T-helper 1 cell (primary cell): Measurements from ENCODE around the gene SMIM13.

Source experiments
- DNase-seq, 5 donors: peaks; one replicate each; pipeline ENCODE4 v3.0.0-alpha.2; 2012 to 2020
- total RNA-seq, 4 donors: gene quantifications; one replicate each; lab custom pipeline; 2026; lab: John Stamatoyannopoulos, UW

Gene SMIM13
- 5.4 to 12.2 (median 8.0) reads per million in 4 donors for total RNA-seq

DNA sequence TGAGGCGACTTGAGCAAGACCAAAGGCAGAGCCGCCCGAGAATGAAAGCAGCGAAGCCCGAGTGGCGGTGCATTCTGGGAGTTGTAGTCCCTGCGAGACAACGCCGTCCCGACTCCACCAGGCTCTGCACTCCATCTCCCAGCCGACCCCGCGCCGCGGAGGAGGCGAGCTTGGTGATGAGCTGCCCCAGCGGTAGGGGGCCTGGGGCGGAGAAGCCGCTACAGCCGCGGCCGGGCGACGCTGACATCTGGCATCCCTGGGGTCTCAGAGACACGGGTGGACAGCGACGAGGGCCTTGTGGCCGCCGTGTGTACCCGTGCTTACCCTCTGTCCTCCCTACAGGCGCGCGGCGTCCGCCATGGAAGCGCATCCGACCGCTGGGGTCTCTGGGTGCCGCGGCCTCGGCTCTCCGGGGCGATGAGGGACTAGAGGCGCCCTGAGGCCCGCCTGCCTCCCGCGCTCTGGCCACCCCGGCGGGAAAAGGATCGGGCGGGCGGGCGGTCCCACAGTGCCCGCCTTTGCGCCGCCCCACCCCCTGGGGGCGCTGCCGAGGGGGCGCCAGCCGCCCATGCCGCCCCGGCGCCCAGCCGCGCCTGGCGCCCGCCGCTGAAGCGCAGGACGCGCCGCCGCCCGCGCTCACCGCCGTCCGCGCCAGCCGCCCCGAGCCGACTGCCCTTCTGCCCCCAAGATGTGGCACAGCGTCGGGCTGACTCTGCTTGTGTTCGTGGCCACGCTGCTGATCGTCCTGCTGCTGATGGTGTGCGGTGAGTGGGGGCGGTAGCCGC is at the start of gene SMIM13:
SMIM13 (plus strand) TSS at position 209 of the 785 bp plus-strand sequence; CDS start at position 689, 480 bp downstream.
- DNase-seq: peak; percentile 85 to 95 (median 92)

DNA sequence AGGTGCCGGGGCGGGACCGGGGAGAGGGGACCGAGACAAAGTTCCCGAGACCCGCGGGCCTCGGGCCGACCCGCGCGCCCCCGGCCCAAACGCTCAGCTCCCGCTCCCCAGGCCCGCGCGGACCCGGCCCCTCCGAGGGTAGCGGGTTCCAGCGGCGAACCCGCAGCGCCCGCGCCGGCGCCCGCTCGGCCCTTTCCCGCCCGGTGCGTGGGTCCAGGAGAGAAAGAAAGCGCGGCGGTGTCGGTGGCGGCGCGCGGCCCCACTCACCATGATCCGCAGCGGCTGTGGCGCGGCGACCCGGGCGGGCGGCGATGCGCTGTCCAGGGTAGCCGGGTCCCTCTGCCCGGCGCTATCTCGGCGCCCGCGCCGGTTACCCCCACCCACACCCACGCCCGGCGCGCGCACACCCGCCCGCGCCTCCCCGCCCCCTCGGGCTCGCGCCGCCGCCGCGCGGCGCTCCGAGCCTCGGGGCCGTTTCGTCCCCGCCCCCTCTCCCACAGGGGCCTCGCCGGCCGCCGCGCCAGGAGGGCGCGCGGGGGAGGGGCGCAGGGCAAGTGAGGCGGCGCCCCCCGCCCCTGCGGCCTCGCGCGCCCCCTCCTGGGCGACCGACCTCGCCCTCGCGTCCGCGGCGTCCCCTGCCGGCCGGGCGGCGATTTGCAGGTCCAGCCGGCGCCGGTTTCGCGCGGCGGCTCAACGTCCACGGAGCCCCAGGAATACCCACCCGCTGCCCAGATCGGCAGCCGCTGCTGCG is 49.5 kb upstream of the SMIM13 start, which contains the start of gene ELOVL2:
ELOVL2 (minus strand) TSS at position 345 of the 751 bp plus-strand sequence; CDS start at position 270, 75 bp downstream.
- peak in 1 of 5 donors; percentile 8 for DNase-seq

DNA sequence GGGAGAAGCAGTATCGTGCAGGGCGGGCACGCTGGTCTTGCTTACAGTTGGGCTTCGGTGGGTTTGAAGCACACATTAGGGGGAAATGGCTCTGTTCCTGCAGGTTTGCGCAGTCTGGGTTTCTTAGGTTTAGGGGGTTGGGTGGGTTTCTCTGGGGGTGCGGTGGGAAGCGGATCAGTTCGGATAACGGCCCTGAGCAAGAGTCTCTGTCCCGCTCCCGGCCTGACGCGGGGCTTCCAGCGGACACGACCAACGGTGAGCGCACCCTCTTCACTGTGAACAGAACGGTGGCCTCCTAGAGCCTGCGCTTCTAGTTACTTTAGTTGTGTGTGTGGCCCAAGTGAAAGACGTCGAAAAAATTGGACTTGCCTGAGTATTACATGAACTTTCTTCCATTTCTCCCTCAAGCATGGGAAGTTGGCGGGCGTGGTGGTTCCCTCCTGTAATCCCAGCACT is 48.9 kb upstream of the SMIM13 start:
- no peak for DNase-seq

DNA sequence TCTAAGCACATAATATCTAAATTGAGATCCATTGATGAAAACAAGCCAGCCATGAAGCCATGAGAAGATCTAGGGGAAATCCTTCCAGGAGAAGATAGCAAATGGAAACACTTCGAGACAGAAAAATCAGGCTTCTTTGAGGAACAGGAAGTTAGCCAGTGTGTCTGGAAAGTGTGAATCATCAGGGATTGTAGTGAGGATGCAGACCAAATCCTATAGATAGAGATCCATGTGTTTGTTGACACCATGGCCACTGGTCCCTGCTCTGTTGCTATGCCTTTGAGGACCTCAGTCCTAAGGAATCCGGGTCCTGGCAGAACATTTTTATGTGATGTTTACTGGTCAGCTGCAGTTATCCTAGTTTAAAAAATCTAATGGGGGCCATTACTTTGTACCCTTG is 42.9 kb upstream of the SMIM13 start:
- DNase-seq: no peak

DNA sequence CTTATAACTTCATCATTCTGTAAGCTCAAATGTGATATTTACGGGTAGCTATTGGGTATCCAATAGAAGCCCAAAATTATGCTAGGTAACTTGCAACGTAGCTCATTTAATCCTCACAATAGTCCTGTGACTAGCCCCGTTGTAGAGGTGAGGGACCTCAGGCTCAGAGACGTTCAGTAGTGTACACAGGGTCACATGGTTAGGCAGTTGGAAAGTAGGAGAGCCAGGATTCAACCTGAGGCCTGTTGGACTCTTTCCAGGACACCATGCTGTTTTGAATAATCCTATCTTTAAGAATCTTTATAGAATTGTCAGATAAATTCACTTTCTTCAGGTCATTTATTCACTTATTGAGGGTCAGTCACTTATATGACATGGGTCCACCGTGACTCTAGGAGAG is 40.3 kb upstream of the SMIM13 start:
- DNase-seq: no peak

DNA sequence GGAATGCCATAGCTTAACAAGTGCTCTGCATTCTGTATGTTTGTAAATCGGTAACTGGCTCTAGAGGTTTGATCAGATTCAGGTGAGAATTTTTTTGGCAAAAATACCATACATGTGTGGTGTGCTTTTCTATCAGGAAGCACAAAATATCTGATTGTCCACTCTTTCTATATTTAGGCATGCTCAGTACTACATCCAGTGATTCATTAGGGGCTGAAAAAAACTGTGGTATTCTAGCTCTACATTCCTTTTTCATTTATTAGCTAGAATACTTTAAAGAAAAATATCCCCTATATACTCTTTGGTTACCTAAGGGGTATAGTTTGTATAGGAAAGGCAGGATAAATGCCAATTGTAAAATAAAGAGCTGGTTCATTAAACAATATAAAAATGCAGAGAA is 38.9 kb upstream of the SMIM13 start:
- DNase-seq: no peak

DNA sequence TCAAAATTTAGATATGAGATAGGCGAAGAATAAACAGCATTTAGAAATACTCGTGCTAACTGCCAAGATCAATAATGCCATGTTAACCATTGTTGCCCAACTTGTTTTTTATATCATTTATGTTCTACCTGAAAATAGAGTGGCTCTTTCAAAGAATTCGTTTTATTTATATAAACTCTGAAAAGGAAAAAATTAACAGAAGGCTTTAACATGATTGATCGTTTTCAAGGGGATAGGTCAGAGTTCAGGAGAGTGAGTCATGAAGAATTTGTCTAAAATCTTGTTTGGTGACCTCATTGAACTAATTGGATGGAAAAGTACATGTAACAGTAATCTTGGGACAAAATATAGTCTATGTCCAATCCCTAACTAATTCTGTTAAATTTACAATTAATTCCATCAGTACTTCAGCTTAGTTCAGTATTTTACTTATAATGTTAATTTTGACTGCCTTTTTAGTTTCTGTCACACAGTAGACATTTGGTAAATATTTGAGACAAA is 38.5 kb upstream of the SMIM13 start:
- DNase-seq: no peak

DNA sequence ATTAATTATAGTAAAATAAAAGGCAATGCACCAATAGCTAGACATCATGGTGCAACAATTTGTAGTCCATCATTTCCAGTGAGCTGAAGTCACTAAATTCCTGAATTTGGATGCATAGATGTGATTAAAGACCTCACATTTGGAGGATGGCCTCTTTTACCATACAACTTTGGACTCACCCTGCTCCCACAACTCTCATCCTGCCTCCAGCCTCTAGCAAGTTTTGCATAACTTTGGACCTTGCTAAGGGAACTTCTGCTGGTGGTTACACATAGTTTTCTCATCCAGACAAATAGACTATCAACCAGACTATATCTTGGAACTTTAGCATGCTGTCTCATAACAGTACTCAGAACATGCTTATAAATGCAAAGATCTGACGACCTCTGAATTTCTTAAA is 36.8 kb upstream of the SMIM13 start:
- DNase-seq: no peak

DNA sequence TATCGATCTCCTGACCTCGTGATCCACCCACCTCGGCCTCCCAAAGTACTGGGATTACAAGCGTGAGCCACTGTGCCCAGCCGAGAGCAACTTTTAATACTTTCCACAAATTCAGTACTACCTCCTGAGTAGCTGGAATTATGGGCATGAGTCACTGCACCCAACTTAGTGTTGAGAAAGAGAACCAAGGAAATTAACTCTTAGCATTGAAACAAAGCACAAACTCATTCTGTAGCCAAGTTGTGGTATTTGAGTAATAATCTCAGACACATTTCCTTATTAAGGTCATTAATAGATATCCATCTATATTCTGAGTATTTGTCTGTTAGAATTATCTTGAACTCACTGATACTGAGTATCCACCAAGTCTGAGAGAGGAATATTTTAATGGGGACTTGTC is 35.2 kb upstream of the SMIM13 start:
- DNase-seq: no peak

DNA sequence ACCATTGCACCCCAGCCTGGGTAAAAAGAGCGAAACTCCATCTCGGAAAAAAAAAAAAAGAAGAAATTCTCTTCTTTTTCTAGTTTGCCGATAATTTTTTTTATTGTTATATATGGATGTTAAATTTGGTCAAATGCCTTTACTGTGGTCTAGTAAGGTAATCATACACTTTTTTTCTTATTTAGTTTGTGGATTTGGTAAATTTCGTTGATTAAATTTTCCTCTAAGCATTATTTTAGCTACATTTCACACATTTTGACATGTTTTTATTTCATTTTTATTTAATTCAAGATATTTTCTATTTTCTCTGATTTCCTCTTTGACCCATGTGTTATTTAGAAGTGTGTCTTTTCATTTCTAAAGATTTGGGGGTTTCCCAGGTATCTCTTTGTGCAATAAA is 31.6 kb upstream of the SMIM13 start:
- no peak for DNase-seq

DNA sequence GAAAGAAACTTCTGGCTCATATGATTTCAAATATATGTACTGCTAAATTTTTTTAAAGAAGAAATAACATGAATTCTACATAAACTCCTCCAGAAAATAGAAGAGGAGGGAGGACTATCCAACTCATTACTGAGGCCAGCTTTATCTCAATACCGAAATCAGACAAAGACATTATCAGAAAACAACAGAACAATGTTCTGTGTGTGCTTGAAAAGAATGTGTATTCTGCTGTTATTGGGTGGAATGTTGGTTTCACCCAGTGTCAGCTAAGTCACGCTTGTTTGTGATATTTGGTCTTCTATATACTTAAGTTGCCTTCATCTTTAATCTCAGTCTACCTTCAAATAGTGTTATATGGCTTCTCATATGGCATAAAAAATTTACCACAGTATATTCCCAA is 30.9 kb upstream of the SMIM13 start:
- DNase-seq: no peak

DNA sequence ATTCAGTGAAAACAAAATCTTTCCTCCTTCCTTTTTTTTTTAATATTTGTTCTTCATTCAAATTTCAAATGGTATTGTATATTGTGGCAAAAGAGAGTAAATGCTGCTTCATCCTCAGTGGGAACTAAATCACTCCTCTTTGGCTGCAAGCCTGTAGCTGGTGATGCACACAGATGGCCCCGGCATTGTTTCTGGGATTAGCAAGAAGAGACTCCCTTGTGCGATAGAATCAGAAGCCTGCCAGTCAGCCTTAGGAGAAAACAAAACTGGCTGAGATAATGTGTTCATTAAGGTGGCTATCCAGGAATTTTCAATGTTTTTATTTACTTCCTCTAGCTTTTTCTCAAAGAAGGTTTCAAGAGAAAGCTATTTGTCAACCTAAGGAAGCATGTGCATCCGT is 28.8 kb upstream of the SMIM13 start:
- no peak for DNase-seq

DNA sequence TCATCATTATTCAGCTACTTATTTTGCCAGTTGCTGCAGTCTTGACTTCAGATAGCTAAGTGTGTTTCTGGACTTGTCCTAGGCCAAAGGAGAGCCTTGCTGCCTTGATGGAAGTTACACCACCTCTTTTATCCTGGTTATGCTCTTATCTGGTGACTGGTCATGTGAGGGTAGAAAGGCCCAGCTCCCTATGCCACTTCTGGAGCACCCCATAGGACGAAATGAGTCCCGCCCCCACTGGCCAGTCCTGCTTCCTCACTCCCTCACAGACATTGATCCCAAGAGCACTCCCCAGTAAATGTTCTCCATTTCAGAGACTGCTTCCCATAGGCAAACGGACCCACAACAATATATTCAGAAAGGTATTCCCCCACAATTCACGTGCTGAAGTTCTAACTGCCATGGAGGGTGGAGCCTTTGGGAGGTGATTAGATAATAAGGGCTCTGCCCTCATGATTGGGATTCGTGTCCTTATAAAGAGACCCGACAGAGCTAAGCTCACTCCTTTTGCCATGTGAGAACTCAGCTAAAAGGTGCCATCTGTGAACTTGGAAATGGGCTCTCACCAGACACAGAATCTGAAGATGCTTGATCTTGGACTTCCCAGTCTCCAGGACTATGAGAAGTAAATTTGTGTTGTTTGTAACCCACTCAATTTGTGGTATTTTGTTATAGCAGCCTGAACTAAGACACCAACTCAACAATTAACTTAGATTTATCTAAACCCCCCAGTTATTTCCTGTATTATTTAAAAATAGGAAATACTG is 28.0 kb upstream of the SMIM13 start:
- DNase-seq: no peak

DNA sequence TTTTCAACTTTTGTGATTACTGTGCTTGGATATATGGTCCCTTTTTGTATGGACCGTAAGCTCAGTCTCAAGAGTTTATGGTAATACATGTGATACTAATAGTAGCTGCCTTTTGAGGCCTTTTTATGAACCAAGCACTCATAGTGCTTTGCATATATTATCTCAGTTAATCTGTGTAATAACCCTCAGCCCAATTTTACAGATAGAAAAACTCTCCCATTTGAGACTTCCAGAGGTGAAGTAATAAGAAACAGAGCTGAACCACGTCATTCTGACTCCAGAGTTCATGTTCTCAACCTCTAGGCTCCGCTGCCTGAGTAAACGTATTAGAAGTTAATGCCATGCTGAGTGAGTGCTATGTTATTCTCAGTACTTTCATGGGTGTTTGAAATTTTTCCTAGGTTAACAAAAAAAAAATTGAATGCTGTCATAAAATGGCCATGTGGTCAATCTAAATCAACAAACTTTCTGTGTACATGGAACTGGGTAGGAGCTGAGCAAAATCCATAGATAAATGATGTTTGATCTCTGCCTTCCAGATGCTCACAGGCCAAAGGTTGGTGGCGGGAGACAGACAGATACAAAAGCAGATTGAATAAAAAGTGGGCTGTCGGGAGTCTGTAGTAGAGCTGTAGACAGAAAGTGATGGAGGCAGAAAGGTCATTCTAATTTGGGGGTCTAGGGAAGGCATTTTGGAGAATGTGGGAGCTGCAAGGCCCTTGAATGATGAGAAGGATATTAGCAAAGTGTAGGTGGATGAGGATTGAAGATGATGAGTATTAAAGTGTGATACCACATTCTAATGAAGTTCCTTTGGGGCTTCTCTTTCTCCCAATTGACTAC is 26.9 kb upstream of the SMIM13 start:
- no peak for DNase-seq

DNA sequence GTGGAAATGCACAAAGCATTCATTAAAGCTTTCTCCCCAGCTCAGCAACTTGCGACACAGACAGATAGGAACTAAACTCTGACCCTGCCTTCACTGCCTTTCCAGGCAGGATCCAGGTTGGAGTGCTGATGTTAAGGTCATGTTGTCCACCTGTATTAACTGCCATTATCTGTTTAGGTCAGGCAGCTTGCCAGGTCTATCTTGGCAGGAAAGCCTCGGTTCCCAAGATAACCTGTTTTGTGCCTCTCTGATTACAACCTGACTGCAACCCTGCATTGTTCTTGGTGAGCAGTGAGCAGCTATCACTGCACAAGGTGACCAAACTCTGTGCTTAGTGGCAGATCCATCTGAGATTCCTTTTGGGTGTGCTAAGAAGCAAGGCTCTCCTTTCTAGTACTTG is 26.3 kb upstream of the SMIM13 start:
- no peak for DNase-seq

DNA sequence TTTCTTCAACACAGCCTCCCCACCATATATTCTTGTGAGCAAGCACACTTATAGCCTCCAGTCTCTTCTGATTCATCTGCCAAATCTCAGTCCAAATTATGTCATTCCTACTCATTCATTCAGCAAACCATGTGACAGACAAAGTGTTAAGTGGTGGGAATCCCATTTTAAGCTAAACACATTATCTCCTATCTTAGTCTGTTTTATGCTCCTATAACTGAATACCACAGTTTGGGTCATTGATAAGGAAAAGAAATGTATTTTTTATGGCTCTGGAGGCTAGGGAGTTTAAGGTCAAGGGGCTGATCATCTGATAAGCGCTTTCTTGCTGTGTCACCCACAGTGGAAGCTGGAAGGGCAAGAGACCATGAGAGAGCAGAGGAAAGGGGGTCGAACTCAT is 23.9 kb upstream of the SMIM13 start:
- no peak for DNase-seq

DNA sequence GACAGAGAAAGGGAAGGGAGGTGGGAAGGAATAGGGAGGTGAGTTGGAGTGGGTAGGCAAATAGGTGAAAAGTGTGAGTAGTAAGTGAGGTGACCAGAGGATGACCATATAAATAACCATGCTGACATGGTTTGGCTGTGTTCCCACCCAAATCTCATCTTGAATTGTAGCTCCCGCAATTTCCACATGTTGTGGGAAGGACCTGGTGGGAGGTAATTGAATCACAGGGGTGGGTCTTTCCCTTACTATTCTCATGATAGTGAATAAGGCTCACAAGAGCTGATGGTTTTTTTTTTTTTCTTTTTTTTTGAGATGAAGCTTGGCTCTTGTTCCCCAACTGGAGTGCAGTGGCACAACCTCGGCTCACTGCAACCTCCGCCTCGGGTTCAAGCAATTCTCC is 21.5 kb upstream of the SMIM13 start:
- no peak for DNase-seq

DNA sequence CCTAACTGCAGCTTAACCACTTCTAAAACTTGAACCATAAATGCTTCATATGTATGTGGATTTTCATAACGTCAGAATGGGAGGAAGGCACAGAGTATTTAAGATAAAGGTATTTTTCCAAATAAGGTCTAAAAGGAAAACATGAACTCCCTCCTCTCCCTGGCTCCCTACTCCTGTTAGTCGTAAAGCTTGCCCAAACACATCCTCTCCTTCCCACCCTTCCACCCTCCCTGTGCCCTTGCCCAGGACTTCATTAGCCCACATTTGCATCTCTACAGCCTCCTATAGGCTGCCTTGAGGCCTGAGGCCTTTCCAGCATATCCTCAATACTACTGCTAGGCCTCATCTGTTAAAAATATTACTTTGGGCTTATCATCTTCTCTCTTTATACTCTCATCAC is 17.1 kb upstream of the SMIM13 start:
- DNase-seq: no peak

DNA sequence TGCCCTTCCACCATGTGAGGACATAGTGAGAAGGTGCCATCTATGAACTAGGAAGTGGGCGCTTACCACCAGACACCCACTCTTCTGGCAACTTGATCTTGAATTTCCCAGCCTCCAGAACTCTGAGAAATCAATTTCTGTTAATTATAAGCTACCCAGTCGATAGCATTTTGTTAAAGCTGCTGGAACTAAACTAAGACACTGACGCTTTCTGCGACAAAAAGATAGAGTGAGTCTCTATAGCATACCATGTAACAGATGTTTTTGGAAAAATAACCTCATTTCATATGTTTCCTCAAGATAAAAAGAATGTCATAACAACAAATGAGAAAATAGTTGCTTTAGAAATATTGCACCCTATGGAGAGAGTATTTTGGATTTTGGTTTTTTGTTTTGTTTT is 15.4 kb upstream of the SMIM13 start:
- no peak for DNase-seq

DNA sequence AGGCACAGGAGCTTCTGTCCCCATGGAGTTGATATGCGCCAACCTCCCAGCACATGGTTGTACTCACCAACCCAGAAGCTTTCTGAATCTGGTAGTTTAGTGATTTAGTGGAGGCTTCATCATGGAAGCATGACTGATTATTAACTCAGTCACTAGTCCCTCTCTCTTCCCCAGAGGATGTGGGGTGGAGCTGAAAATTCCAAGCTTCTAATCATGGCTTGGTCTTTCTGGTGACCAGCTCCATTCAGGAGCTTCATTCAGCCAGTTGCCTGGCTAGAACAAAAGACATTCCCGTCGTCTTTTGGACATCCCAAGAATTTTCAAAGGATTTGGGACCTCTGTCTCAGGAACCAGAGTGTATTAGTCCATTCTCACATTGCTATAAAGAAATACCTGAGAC is 13.3 kb upstream of the SMIM13 start:
- no peak for DNase-seq

DNA sequence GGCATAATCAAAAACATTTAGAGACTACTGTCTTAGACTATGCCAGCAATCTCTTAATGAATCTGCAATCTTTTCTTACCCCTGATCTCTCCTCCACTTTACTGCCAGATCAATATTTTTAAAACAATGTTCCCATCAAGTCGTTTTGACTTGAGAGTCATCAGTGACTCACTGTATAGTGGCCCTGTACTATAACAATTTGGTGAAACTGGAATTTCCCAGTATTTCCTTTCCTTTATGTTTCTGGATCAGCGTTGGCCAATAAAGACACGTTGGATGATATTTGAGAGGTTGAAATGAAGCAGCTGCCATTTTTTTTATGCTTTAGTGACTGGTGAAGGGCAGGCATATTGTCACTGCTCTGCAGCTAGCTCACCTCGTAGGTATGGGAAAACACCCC is 10.1 kb upstream of the SMIM13 start:
- no peak for DNase-seq

DNA sequence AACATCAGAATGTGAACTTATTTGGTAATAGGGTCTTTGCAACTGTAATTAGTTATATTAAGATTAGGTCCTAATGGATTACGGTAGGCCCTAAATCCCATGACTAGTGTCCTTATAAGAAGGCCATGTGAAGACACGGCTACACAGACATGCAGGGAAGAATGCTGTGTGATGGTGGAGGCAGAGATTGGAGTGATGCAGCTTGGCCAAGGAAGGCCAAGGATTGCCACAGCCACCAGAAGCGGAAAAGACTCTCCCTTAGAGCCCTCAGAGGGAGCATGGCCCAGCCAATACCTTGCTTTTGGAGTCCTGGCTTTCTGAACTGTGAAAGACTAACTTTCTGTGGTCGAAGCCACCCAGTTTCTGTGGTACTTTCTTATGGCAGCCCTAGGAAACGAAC is 9.7 kb upstream of the SMIM13 start:
- no peak for DNase-seq
